Upper lobe of left lung (tissue), 4 donors: ENCODE measurements around the gene BCAM.

Source experiments
- POLR2AphosphoS5 ChIP-seq, 2 donors: sonication (generic); formaldehyde crosslinking; IDR thresholded peaks; one replicate each; pipeline ENCODE4 v1.5.1; 2017; ENCODE audit warnings: antibody characterized with exemption in 2 of 2
- TF ChIP-seq, protein P1 (sequence below), 6 experiments: fragments of 450-650 bp in 4 of 6; fragments of 200-600 bp in 2 of 6; sonication (generic) in 2 of 6; IDR thresholded peaks; one replicate each; pipeline ENCODE4 v1.5.1; 2016 to 2019; ENCODE audit warnings: antibody characterized with exemption in 6 of 6

DNA sequence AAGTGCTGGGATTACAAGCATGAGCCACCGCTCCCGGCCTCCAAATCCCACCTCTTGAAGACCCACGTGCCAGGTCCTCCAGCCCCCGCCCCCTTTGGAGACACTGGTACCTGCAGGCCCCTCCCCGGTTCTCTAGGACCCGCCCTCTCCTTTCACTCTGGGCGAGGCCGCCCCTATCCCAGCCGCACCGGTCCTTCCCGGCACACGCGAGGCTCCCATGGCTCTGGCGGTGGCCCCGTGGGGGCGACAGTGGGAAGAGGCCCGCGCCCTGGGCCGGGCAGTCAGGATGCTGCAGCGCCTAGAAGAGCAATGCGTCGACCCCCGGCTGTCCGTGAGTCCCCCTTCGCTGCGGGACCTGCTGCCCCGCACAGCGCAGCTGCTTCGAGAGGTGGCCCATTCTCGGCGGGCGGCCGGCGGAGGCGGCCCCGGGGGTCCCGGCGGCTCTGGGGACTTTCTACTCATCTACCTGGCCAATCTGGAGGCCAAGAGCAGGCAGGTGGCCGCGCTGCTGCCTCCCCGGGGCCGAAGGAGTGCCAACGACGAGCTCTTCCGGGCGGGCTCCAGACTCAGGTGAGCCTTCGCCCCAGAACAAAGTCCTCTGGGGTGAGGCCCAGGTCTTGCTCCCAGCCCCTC is 31.1 kb upstream of the BCAM start, which contains the start of gene CBLC:
- TF ChIP-seq, protein P1, sequence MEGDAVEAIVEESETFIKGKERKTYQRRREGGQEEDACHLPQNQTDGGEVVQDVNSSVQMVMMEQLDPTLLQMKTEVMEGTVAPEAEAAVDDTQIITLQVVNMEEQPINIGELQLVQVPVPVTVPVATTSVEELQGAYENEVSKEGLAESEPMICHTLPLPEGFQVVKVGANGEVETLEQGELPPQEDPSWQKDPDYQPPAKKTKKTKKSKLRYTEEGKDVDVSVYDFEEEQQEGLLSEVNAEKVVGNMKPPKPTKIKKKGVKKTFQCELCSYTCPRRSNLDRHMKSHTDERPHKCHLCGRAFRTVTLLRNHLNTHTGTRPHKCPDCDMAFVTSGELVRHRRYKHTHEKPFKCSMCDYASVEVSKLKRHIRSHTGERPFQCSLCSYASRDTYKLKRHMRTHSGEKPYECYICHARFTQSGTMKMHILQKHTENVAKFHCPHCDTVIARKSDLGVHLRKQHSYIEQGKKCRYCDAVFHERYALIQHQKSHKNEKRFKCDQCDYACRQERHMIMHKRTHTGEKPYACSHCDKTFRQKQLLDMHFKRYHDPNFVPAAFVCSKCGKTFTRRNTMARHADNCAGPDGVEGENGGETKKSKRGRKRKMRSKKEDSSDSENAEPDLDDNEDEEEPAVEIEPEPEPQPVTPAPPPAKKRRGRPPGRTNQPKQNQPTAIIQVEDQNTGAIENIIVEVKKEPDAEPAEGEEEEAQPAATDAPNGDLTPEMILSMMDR (IDR thresholded peaks at IDR 0.05): peak in 2 of 6 experiments; percentile 10 to 15
- TF ChIP-seq POLR2AphosphoS5 (IDR thresholded peaks at IDR 0.05): no peak
